A673 (cell line): ENCODE data around the gene TNFRSF9.

Experiments
- EZH2 ChIP-seq: fragments of 200-600 bp; sonication (generic); IDR thresholded peaks from 2 replicates; pipeline ENCODE4 v1.6.1; 2017; ENCODE audit warnings: borderline replicate concordance, low read depth, mild to moderate bottlenecking, mixed read lengths, antibody characterized with exemption, low read length; ENCODE audit not compliant: poor library complexity, severe bottlenecking
- TF ChIP-seq, protein P1 (sequence below): fragments of 300-800, 200-600 bp; sonication (generic); conservative IDR thresholded peaks from 2 replicates; pipeline ENCODE4 v1.5.1; 2017; ENCODE audit warnings: low read depth, mild to moderate bottlenecking, antibody characterized with exemption, low read length, moderate library complexity, mixed read lengths

DNA sequence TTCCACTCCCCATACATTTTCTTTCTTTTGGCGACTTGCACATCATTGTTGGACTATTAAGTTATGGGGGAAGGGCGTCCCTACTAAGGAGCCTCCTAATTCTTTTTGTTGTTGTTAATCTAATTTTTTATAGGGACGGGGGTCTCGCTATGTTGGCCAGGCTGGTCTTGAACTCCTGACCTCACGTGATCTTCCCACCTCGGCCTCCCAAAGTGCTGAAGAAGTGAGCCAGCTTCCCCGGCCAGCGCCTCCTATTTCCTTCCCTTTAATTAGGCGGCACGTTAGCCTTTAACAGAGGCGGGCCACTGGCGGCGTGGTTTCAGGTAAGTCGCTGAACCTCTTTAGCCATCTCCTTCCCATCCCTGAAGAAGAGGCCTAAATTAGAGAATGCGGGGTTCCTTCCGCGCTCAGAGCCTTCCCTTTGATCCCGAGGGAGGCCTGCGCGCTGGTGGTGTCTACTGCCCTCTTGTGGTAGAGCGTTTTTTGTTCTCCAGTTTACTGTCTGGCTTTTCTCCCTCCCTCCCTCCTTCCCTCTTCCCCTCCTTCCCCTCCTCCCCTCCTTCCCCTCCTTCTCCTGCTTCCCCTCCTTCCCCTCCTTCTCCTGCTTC, 38.1 kb downstream of the TNFRSF9 start:
- TF ChIP-seq, protein P1, sequence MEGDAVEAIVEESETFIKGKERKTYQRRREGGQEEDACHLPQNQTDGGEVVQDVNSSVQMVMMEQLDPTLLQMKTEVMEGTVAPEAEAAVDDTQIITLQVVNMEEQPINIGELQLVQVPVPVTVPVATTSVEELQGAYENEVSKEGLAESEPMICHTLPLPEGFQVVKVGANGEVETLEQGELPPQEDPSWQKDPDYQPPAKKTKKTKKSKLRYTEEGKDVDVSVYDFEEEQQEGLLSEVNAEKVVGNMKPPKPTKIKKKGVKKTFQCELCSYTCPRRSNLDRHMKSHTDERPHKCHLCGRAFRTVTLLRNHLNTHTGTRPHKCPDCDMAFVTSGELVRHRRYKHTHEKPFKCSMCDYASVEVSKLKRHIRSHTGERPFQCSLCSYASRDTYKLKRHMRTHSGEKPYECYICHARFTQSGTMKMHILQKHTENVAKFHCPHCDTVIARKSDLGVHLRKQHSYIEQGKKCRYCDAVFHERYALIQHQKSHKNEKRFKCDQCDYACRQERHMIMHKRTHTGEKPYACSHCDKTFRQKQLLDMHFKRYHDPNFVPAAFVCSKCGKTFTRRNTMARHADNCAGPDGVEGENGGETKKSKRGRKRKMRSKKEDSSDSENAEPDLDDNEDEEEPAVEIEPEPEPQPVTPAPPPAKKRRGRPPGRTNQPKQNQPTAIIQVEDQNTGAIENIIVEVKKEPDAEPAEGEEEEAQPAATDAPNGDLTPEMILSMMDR = peak; percentile 67
- no peak for TF ChIP-seq EZH2
